ENCODE data around the gene CROCC.
A peak's percentile ranks its signal among the peaks of the same experiment; 100 is the strongest.
"Not testable (repeated sequence)": the region's sequence is repeated elsewhere in the genome, so short reads cannot be mapped to it uniquely, and the experiment has no call there.

Gene CROCC

DNA sequence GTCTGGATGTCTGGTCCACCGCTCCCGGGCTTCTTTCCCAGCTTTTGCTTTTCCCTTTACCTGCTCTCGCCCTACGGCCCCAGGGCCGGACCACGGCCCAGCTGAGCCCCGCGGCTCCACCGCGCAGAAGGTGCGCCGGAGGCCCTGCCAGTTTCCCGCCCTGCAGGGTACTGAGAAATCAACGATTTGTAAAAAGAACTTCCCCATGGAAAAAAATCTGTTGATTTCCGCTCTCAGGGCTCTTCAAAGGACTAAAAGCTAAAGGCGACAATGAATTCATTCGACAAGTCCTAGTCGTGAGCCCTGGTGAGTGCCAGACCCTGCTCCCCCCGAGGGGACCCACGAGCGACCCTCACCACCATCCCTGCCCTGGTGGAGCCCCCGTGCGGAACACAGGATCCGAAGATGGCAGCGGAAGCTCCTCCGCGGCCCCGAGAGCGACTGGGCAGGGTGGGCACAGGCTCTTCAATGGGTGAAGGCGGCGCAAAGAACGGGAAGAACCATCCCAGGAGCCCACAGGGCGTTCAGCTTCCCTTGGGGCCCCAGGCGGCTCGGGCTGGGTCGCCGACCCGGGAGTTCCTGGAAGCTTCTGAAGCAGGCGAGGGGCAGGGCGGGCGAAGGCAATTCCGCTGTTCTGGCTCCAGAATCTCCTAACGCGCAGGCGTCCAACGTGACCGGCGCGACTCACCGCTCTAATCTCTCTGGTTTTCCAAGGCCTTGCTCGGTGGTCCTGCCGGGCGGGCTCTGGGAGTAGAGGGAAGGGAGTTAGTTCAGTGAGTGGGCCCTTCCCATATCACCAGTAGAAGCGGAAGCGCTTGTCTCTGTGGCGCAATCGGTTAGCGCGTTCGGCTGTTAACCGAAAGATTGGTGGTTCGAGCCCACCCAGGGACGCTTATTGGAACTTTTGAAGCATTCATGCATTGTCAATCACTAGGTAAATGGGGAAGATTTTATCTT, 32.6 kb upstream of the CROCC start:
- TF ChIP-seq, protein P1, sequence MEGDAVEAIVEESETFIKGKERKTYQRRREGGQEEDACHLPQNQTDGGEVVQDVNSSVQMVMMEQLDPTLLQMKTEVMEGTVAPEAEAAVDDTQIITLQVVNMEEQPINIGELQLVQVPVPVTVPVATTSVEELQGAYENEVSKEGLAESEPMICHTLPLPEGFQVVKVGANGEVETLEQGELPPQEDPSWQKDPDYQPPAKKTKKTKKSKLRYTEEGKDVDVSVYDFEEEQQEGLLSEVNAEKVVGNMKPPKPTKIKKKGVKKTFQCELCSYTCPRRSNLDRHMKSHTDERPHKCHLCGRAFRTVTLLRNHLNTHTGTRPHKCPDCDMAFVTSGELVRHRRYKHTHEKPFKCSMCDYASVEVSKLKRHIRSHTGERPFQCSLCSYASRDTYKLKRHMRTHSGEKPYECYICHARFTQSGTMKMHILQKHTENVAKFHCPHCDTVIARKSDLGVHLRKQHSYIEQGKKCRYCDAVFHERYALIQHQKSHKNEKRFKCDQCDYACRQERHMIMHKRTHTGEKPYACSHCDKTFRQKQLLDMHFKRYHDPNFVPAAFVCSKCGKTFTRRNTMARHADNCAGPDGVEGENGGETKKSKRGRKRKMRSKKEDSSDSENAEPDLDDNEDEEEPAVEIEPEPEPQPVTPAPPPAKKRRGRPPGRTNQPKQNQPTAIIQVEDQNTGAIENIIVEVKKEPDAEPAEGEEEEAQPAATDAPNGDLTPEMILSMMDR (IDR thresholded peaks at IDR 0.05; ENCODE audit: extremely low read depth, insufficient read depth, missing control alignments): peak; percentile 45
- in situ Hi-C loops (cut with MboI; ENCODE audit: low pct_unique_long_range_greater_than_20kb, low sequenced_read_pairs, unreplicated experiment): no loop called here
- peak; percentile 42 for DNase-seq (ENCODE audit: low spot score)

DNA sequence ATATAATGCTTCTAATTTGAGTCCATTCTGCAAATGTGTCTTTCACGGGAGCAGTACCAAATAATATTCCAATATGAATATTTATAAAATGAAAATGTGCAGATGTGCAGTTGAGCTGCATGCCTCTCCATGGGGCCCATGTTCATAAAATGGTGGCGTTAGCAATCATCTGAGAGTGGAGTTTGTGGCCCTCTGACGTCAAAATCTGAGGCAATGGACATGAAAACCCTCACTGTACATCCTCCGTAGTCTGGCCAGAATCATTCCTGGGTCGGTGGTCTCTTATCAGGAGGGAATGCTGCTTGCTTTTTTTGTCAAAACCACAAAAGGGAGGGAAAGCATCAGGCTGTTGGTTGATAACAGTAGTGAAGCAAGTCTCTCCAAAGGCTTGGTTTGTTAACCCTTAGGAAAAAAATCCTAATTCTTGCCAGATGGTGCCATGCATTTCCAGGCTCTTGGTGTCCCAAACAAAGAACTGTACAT, 31.2 kb upstream of the CROCC start:
- in situ Hi-C loops (cut with MboI; ENCODE audit: low pct_unique_long_range_greater_than_20kb, low sequenced_read_pairs, unreplicated experiment); DNase-seq (ENCODE audit: low spot score): not testable (repeated sequence)

DNA sequence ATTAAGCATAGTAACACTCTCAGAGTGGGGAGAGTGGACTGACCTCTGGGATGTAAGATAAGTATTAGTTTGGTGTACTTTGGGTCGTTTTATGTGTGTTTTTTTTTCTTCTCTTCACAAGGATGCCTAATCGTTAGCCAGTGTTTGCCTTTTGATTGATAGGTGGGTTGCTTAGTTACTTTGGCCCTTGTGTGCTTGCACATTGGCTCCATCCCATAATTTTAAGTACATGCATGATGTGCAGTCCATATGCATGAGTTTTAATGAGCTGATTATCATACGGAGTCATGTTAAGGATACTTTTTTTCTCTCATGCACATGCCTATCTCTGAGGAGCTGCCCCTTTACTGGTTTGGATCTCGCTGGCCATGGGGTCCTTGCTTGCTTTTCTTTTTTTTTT, 30.7 kb upstream of the CROCC start:
- in situ Hi-C loops (cut with MboI; ENCODE audit: low pct_unique_long_range_greater_than_20kb, low sequenced_read_pairs, unreplicated experiment); DNase-seq (ENCODE audit: low spot score): not testable (repeated sequence)

DNA sequence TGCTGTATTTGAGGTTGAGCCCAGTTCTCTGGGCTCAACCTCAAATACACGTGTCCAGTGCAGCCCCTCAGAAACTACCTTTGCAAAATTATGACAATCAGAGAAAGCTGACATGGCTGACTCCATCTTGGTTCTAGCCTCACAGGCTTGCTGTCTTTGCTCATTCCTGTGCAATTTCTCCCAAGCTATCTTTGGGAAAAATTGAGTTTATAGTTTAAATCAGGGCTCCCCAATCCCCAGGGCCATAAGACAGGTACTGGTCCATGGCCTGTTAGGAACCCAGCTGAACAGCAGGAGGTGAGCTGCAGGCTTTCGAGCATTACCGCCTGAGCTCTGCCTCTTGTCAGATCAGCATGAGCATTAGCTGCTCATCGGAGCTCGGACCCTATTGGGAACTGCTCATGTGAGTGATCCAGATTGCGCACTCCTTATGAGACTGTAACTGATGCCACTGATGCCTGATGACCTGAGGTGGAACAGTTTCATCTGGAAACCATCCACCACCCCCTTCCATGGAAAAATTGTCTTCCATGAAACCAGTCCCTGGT, 28.7 kb upstream of the CROCC start:
- in situ Hi-C loops (cut with MboI; ENCODE audit: low pct_unique_long_range_greater_than_20kb, low sequenced_read_pairs, unreplicated experiment); DNase-seq (ENCODE audit: low spot score): not testable (repeated sequence)

DNA sequence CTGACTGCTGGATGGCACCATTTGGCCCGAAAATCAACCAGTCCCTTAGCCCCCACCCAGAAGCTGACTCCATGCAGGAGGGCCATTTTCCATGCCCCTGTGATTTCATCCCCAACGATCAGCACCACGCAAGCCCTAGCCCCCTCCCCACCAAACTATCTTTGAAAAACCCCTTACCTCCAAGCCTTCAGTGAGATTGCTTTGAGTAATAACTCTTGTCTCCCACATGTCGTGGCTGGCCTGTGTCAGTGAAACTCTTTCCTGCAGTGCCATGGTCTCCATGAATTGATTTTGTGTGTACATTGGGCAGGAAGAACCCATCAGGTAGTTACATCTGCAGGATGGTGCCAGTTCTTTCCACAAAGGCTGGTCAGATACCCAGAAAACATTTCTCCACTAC, 27.9 kb upstream of the CROCC start:
- DNase-seq (ENCODE audit: low spot score); in situ Hi-C loops (cut with MboI; ENCODE audit: low pct_unique_long_range_greater_than_20kb, low sequenced_read_pairs, unreplicated experiment): not testable (repeated sequence)

DNA sequence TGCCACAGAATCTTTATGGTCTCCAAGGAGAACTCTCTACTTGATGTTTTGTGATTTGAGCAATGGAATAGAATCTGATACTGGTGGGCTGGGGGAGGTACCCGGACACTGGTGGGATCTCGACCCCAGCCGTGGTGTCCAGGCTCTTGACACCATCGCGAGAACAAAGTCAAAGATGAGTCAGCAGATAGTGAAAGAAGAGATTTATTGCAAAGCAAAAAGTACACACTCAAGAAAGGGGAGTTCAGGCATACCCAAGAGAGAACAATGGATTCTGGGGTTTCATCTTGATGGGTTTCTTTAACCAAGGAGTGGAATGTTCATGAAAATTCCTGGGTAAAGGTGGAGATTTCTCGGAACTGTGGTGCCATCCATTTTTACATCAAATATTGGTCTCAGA, 27.4 kb upstream of the CROCC start:
- DNase-seq (ENCODE audit: low spot score); in situ Hi-C loops (cut with MboI; ENCODE audit: low pct_unique_long_range_greater_than_20kb, low sequenced_read_pairs, unreplicated experiment): not testable (repeated sequence)

DNA sequence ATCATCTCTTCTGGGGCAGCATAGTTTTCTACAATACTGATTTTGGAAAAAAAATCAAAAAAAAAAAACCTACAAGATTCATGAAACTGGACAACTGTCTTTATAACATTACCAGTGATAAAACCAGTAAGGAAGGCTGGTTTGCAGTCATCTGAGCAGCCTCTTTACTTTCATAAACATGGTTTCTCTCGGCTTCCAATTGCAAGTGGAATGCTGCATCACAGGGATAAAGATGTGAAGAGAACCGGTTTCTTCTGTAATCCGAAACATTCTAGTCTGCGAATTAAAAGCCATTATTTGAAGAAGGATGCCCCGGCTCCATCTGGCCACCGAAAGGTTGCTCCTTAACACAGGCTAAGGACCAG, 26.5 kb upstream of the CROCC start:
- in situ Hi-C loops (cut with MboI; ENCODE audit: low pct_unique_long_range_greater_than_20kb, low sequenced_read_pairs, unreplicated experiment); DNase-seq (ENCODE audit: low spot score): not testable (repeated sequence)

DNA sequence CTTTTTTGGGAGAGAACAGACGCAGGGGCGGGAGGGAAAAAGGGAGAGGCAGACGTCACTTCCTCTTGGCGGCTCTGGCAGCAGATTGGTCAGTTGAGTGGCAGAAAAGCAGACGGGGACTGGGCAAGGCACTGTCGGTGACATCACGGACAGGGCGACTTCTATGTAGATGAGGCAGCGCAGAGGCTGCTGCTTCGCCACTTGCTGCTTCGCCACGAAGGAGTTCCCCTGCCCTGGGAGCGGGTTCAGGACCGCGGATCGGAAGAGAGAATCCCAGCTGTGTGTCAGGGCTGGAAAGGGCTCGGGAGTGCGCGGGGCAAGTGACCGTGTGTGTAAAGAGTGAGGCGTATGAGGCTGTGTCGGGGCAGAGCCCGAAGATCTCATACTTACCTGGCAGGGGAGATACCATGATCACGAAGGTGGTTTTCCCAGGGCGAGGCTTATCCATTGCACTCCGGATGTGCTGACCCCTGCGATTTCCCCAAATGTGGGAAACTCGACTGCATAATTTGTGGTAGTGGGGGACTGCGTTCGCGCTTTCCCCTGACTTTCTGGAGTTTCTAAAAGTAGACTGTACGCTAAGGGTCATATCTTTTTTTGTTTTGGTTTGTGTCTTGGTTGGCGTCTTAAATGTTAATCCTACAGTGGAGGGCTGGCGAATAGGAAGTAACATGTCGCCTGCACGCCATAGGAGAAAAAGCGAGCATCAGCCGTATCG, 26.0 kb upstream of the CROCC start, which contains the start of gene RNU1-2:
RNU1-2 (plus strand) TSS at position 383 of the 718 bp plus-strand sequence.
- in situ Hi-C loops (cut with MboI; ENCODE audit: low pct_unique_long_range_greater_than_20kb, low sequenced_read_pairs, unreplicated experiment): not testable (repeated sequence)
- DNase-seq (ENCODE audit: low spot score): peak; percentile 79

DNA sequence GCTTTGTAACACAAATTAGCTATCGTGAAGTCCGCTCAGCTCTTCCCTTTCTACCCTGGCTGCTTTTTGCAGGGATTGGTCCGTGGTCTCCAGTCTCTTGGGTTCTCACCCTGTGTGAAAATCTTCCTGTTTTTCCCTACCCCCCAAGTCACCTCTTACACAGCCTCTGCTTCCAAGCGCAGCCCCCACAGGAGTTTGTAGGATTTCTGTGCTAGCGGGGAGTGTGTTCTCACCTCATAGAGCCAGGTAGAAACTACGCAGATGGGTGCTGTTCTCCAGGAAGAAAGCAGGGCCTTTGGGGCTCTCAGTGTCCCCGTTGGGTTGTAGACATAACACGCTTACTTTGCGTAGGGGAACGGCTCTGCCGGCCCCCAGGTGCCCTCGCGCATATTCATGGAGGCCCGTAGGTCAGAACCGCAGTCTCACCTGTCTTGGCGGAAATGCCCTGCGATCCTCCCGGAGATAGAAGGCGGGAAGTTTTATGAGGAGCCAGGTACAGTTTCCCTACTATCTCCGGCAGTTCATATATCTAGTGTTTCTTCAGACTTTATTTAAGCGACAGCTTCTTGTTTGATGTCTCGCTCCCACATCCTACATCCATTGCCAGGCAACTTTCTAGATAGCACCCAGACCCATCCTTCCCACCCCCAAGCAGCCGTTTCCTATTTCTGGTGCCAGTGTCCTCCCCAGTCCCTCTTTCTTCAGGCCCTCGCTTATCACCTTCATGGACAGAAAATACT, 25.2 kb upstream of the CROCC start:
- in situ Hi-C loops (cut with MboI; ENCODE audit: low pct_unique_long_range_greater_than_20kb, low sequenced_read_pairs, unreplicated experiment); DNase-seq (ENCODE audit: low spot score): not testable (repeated sequence)

DNA sequence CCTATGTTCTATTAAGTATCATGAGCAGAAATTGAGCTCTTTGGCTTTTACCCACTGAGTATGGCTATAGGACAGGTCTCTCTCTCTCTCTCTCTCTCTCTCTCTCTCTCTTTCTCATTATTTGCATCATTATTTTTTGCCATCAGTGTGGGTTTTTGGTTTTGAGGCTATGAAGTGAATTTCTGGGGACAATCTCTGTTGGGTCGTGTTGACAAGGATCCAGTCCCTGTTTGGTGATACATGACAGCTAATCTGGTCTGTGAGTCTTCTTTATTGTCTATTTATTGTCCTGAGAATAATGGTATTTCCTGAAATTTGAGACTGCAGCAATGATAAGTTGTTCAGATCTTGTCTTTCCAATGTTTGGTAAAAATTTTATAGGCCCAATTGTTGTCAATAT, 24.1 kb upstream of the CROCC start:
- in situ Hi-C loops (cut with MboI; ENCODE audit: low pct_unique_long_range_greater_than_20kb, low sequenced_read_pairs, unreplicated experiment): not testable (repeated sequence)

DNA sequence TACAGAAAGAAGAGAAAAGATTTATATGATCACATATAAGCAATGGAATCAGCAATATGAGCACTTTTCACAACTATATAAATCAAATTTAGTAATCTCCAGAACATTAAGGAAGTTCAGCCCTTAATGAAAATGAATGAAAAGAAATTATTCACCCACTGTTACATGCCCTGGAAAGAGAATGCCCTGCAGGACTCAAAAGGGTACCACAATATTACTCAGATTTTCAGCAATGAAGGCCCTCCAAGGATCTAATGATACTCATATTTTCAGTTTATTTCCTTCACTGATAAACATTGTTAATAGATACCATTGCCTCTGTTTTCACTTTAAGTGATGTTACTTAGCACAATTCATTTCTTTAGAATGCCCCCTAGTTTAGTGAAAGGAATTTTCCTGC, 23.4 kb upstream of the CROCC start:
- DNase-seq (ENCODE audit: low spot score); in situ Hi-C loops (cut with MboI; ENCODE audit: low pct_unique_long_range_greater_than_20kb, low sequenced_read_pairs, unreplicated experiment): not testable (repeated sequence)

More for the DNA sequence above, 24.1 kb upstream of the CROCC start:
- DNase-seq (ENCODE audit: low spot score): not testable (repeated sequence)

DNA sequence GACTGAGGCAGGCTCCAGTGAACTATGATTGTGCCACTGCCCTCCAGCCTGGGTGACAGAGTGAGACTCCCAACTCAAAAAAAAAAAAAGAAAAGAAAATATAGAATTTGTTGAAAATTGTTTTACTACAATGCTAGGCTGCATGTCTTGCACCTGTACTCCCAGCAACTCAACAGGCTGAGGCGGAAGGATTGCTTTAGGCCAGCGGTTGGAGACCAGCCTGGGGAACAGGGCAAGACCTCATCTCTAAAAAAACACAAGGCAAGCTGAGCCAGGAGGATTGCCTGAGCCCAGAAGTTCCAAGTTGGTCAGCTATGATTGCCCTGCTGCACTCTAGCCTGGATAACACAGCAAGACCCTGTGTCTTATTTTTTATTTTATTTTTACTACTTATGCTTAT, 22.7 kb upstream of the CROCC start:
- DNase-seq (ENCODE audit: low spot score); in situ Hi-C loops (cut with MboI; ENCODE audit: low pct_unique_long_range_greater_than_20kb, low sequenced_read_pairs, unreplicated experiment): not testable (repeated sequence)

All from GM13977 (cell line).